Mononuclear cell (primary cell): Measurements from ENCODE around the gene HS3ST5. TPM values are rescaled to one million over a fixed set of nuclear protein-coding genes. Genes with fewer than 3 reads are reported as not detected.

Experiments used
- H3K27me3 ChIP-seq: 2 replicates; pipeline ENCODE4 v1.6.0; 2011; ENCODE audit warnings: low read length, control low read depth; ENCODE audit not compliant: insufficient read depth
- H3K4me1 ChIP-seq: 2 replicates; pipeline ENCODE4 v1.5.1; 2011; ENCODE audit warnings: mild to moderate bottlenecking, low read length, control low read depth; ENCODE audit not compliant: insufficient read depth
- H3K4me3 ChIP-seq: 2 replicates; pipeline ENCODE4 v1.5.1; 2011; ENCODE audit warnings: mild to moderate bottlenecking, low read length, moderate library complexity
- H3K9me3 ChIP-seq: 2 replicates; pipeline ENCODE4 v1.5.1; 2011; ENCODE audit warnings: low read depth, mild to moderate bottlenecking, control low read depth, low read length
- total RNA-seq: library from RNA; depleted of rRNA; stranded (reverse); fragments of >200 nt; gene quantifications from one replicate; pipeline ENCODE4 v1.2.3, GENCODE V29; 2012

The HS3ST5 gene, protein sequence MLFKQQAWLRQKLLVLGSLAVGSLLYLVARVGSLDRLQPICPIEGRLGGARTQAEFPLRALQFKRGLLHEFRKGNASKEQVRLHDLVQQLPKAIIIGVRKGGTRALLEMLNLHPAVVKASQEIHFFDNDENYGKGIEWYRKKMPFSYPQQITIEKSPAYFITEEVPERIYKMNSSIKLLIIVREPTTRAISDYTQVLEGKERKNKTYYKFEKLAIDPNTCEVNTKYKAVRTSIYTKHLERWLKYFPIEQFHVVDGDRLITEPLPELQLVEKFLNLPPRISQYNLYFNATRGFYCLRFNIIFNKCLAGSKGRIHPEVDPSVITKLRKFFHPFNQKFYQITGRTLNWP
- not detected for total RNA-seq

DNA sequence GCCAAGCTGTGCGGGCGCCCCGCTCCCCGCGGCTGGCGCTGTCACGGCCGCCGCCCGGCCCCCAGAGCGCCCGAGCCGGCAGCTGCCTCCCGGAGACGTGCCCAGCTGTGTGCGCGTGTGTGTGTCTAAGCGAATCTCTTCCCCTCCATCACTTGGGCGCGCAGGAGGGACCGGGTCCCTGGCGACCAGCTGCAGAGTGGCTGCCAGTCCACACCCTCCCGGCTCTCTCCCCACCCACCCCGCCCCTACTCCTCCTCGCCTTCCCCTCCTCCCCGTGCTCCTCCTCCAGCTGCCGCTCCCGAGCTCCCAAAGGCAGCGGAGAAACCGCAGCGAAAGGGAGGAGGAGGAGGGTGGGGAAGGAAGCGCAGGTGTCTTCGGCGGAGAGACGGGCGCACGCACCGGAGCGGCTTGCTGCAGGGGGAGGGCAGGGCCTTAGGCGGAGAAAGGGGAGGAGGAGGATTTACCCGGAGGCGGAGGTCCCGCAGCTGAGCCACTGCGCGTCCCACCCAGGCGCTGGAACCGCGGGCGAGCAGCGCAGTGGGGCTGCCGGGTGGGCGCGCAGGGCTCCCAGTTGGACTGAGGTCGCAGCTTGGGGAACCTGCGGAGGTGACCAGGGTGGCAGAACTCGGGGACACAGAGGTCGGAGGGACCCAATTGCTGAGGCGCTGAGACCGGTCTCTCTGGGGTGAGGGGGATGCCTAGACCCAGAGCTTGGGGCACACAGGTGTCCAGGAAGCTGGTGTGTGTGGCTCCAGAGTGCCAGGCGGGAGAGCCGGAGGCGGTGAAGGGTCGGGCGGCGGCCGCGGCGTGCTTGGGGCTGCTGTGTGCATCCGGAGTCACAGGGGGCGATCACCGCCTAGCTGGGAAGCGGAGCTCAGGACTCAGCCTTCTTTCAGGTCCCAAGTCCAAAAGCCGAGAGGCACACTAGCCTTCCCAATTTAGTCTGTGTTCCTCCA, at the start of gene HS3ST5:
HS3ST5 (minus strand) TSS at position 198 of the 956 bp plus-strand sequence. CDS start 280,178 bp downstream, outside the sequence.
- no peak within 1 kb of the TSS for H3K4me3 ChIP-seq
- H3K9me3 ChIP-seq, result no peaks in the 10 kb centered on the region
- peaks cover 26% of the 10 kb centered on the region for H3K27me3 ChIP-seq
- H3K4me1 ChIP-seq, result no peaks in the 10 kb centered on the region

DNA sequence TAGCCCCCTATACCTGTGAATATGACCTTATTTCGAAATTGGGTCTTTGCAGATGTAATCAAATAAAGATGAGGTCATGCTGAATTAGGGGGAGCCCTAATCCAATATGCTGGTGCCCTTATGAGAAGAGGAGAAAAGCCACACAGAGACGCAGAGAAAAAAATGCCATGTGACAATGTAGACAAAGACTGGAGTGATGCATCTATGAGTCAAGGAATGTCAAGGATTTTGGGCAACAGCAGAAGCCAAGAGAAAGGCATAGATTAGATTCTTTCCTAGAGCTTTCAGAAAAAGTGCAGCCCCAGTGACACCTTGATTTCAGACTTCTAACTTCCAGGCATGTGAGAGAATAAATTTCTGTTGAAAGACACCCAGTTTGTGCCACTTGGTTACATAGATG, 47.4 kb upstream of the HS3ST5 start:
- H3K9me3 ChIP-seq, result no peaks in the 10 kb centered on the region
- H3K4me1 ChIP-seq, result no peaks in the 10 kb centered on the region
- H3K4me3 ChIP-seq, result no peak overlapping the region
- H3K27me3 ChIP-seq, result no peaks in the 10 kb centered on the region

DNA sequence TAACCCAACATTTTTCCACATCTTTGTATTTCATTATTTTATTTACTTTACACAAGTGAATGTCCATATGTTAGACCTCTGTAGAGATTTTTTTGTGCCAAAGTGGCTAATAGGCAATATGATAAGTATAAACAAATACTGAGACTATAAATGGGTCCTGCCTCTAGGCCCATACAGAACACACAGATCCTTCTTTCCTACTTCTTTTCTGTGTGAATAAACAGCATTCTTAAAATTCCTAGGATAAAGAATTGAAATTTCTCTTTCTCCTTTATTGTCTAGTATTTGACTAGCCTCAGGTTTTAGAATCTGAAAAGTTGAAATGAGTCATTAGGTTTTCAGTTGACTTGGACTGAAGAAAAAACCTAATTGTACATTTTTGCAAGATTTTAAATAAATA, 46.3 kb upstream of the HS3ST5 start:
- Histone ChIP-seq H3K4me3 (no peak overlapping the region), H3K27me3 (no peaks in the 10 kb centered on the region), H3K9me3 (no peaks in the 10 kb centered on the region), H3K4me1 (no peaks in the 10 kb centered on the region)

DNA sequence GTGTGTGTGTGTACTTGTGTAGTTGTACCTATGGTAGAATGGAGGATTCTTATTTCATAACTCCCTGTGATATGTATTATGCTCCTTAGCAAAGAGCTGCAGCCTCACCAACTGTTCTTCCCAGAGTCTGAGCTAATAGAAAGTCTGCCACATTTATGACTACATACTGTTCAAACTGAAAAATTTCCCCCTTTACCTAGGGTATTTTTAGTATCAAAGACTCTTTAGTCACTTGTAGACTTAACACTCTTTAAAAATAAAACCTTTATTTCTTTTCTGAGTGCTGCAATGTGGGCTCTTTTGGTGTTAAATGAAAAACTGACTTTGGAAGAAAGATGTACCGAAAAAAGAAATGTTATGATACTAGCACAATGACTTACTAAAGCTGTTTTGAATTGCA, 39.6 kb upstream of the HS3ST5 start:
- no peaks in the 10 kb centered on the region for H3K9me3 ChIP-seq
- no peaks in the 10 kb centered on the region for H3K27me3 ChIP-seq
- no peak overlapping the region for H3K4me3 ChIP-seq
- H3K4me1 ChIP-seq, result no peaks in the 10 kb centered on the region

DNA sequence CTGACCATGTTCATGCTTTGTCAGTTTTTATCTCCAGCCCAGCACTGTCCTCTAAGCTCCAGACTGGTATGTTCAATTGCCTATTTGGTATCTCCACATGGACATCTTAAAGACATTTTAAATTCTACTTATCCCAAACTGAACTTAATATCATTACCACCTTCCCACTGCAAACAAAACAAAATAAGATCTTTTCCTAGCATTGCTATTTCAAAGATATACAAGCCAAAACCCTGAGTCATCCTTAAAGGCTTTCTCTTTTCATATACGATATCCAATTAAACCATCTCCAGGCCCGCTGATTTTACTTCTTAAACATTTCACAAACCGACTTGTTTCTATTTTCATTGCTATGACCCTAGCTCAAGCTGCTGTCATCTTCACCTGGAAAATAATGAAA, 35.1 kb upstream of the HS3ST5 start:
- H3K4me1 ChIP-seq, result no peaks in the 10 kb centered on the region
- H3K27me3 ChIP-seq, result no peaks in the 10 kb centered on the region
- H3K4me3 ChIP-seq, result no peak overlapping the region
- H3K9me3 ChIP-seq, result no peaks in the 10 kb centered on the region

DNA sequence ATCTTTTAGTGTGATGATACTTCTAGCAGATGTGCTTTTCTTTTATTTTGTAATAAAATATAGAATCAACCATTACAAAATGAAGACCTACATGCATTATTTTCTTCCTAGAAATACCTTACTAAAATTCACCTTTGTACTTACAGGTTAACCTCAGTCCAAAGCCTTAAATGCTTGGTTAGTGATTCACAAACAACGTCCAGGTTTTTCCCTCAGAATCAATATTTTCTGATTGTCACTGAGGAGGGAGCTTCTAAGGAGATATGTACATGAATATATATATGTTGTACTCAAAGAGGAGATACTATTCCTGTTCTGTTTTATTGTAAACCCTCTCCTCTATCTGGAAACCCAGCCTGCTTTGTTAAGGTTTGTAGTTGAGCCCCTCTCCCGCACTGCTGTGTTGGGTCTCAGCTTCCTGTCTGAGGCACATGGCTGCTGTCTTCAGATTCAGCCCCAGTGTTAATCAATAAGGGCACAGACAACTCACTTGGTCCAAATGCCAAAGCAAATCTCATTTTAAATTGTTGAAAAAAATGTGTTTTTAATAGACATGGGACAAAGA, 33.9 kb upstream of the HS3ST5 start:
- no peaks in the 10 kb centered on the region for H3K4me1 ChIP-seq
- no peak overlapping the region for H3K4me3 ChIP-seq
- H3K9me3 ChIP-seq, result no peaks in the 10 kb centered on the region
- H3K27me3 ChIP-seq, result no peaks in the 10 kb centered on the region

DNA sequence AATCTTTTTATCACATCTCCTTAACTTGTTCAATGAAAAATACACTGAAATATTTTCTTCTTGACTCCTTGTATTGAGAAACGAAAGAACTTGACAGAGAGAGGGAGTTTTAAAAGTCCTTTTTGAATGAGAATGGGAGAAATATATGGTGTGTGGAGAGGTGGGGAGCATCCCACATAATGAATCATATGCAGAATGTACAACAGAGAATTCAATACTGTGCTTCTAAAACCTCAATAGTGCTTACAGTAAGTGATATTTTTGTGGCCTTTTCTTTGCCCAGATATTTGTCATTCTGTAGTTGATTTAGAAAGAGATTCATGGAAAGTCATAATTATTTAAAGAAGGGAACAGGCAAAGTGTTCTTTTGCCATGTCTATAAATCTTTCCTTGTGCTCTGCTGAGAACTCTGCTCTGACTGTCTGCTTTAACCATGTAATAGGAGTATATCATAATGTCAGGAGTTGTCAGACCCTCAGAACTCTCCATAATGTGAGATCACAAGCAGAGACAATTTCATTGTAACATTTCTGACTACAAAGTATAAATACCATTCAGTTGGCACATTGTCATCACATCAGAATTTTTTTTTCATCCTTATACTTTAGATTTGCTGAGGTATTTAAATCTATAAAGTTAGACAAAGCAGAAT, 32.8 kb upstream of the HS3ST5 start:
- Histone ChIP-seq H3K9me3 (no peaks in the 10 kb centered on the region), H3K4me1 (no peaks in the 10 kb centered on the region), H3K4me3 (no peak overlapping the region), H3K27me3 (no peaks in the 10 kb centered on the region)

DNA sequence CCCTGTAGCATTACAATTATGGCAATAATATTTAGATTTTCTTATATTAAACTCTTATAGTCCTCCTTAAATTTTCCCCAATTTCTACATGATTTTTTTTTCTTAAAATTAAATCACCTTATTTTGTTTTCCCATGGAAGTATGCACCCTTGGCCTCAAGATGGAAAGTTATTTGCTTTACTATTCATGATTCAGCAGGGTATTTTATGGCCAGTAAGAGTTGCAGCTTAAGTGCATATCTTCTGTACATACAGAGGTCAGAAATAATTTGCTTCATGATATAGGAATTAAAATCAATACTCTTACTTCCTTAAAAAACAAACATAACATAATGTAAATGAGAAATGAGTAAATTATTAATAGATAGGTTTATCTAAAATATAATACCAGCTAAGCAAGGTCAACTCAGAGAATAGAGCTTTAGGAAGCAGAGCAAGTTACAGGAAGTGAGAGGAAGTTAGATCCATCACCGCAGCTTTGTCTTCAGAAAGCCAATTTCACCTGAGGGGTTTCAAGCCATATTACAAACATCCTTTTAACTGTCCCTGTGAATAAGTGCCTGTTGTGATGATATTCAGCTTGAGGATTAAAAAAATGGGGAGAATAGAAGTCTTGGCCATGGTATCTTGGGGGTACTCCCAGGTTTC, 24.6 kb upstream of the HS3ST5 start:
- Histone ChIP-seq H3K9me3 (peaks cover 5% of the 10 kb centered on the region), H3K27me3 (no peaks in the 10 kb centered on the region), H3K4me3 (no peak overlapping the region), H3K4me1 (no peaks in the 10 kb centered on the region)

DNA sequence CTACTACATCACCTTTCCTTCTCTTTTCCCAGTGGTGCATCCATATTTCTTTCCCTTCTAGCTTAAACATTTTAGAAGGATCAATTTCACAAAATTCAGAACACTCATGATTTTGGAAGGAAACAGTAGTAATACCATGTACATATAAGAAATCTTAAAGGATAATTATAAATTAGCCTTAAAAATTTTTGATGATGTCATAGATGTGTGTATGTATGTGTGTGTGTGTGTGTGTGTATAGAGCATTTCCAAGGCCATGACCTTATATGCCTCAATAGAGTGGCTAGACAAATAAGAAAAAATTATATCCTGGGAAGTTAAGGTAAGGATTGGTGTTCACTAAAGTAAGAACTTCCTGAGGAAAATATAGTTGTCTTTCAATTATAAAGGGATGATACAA, 24.1 kb upstream of the HS3ST5 start:
- Histone ChIP-seq H3K27me3 (no peaks in the 10 kb centered on the region), H3K9me3 (peaks cover 5% of the 10 kb centered on the region), H3K4me3 (no peak overlapping the region), H3K4me1 (no peaks in the 10 kb centered on the region)

DNA sequence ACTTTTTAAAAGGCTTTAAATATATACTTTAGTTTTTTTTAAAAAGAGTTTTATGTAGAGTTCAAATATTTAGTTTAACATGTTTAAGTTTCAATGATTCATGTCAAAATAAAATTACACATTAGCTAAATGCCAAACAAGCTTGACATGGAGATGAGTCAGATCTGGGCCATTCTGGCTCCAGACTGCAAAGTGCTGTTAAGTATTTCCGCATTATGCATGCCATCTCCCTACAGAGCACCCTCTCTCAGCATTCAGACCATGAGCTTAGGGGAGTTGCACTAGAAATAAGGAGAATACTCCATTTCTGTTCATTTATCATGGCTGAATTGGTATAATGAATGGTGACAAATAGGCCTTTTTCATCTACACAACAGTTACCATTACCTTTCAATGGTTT, 21.5 kb upstream of the HS3ST5 start:
- Histone ChIP-seq H3K27me3 (no peaks in the 10 kb centered on the region), H3K9me3 (peaks cover 5% of the 10 kb centered on the region), H3K4me3 (no peak overlapping the region), H3K4me1 (no peaks in the 10 kb centered on the region)

DNA sequence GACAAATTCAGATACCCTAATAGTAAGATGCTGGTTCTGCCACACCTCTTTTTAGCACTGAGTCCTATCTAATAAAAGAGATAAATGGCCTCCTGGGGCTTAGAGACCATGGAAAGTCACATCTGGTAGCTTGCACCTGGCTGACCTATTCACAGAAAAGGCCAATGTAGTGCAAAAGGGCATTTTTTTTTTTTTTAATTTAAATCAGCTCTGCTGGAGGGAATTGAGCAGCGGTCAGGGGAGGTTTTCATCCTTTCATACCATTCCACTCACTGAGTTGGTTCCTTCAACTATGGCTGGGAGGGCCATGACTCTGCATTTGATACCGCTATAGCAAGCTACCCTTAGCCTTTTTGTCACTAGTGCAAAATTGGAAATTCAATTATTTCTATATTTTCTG, 20.1 kb upstream of the HS3ST5 start:
- Histone ChIP-seq H3K4me3 (no peak overlapping the region), H3K27me3 (no peaks in the 10 kb centered on the region), H3K9me3 (peaks cover 4% of the 10 kb centered on the region), H3K4me1 (no peaks in the 10 kb centered on the region)

DNA sequence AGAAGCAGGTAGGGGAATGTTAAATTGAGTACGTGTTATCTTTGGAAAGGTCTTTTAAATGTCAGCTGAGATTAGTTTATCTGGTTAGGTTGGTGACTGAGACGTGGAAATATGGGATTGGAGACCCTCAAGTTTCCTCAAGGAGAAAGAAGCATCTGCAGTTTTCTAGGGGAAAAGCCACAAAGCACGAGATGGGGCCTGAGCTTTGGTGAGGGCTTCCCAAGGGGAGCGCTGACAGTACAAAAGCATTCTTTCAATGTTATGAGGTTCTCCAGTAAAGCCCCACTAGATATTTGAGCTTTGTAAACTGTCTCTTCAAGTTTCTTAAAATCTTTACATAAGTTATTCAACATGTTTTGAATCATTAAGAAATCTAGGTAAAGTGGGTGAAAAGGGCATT, 19.6 kb upstream of the HS3ST5 start:
- no peaks in the 10 kb centered on the region for H3K27me3 ChIP-seq
- H3K4me1 ChIP-seq, result no peaks in the 10 kb centered on the region
- H3K4me3 ChIP-seq, result no peak overlapping the region
- no peaks in the 10 kb centered on the region for H3K9me3 ChIP-seq

DNA sequence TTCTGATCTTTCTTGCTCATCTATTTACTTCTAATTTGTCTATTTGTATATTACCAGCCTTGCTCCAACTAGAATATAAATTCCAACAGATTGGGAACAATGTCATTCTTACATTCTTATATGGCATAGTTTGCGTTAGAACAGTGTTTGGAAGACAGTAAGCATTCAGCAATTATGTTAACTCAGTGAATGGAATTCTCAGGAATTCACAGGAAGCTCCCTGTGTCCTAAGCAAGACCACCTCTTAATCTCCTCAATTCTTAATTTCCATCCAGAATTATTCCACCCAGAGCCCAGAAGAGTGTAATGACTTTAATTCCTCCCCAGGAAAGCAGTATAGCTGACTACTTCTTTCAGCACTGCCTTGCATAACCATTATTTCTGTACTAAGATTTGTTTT, 18.2 kb upstream of the HS3ST5 start:
- no peaks in the 10 kb centered on the region for H3K27me3 ChIP-seq
- H3K4me1 ChIP-seq, result no peaks in the 10 kb centered on the region
- no peaks in the 10 kb centered on the region for H3K9me3 ChIP-seq

DNA sequence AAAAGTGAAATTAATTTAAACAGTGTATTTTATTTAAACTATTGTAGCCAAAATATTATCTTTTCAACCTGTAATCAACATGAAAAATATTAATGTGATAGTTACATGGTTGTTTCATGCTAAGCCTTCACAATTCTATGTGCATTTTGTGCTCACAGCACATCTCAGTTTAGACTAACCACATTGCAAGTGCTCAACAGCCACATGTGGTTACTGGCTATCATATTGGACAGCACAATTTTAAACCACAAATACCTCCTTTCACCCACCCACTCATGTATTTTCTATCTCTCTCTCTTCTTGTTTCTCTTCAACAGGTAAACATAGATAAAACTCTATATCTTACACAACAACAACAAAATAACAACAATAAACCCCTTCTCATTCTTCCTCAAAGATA, 12.5 kb upstream of the HS3ST5 start:
- Histone ChIP-seq H3K27me3 (no peaks in the 10 kb centered on the region), H3K4me1 (no peaks in the 10 kb centered on the region), H3K9me3 (no peaks in the 10 kb centered on the region), H3K4me3 (no peak overlapping the region)

More for the DNA sequence above, 18.2 kb upstream of the HS3ST5 start:
- no peak overlapping the region for H3K4me3 ChIP-seq
